ENCODE results near the gene PKD1L1. TPM values are rescaled to one million over a fixed set of nuclear protein-coding genes. Genes with fewer than 3 reads are reported as not detected.
A peak's percentile ranks its signal among the peaks of the same experiment; 100 is the strongest.
"Not testable (repeated sequence)": the region's sequence is repeated elsewhere in the genome, so short reads cannot be mapped to it uniquely, and the experiment has no call there.

Gene PKD1L1
- total RNA-seq, 1 donor from 2014 or later, result 0.05 TPM

DNA sequence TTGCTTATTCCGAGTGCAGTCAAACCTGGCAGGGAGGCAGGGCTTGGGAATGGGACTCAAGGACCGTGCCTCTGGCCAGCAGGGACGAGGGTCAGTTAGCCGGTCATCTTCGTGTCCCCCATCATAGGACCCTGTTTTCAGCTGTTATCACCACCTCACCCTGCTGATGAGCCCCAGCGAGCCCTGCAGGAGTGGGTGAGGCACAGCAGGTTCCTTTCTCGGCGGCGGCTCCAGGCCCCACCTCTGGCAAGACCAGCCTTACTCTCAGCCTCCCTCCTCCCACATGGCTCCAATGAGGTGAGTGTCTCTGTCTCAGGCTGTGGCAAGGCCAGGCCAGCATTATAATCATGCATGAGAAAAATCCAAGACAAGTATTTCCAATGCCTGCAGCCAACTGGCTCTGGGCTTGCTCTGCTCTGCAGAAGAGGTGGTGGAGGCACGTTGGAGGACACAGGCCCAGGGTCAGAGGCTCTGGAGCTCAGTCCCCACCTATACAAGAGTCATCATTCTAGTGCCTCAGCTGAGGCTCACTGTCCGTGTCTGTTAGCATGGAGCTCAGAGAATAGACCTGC is 15.7 kb downstream of the PKD1L1 start:
- TF ChIP-seq, protein P1, sequence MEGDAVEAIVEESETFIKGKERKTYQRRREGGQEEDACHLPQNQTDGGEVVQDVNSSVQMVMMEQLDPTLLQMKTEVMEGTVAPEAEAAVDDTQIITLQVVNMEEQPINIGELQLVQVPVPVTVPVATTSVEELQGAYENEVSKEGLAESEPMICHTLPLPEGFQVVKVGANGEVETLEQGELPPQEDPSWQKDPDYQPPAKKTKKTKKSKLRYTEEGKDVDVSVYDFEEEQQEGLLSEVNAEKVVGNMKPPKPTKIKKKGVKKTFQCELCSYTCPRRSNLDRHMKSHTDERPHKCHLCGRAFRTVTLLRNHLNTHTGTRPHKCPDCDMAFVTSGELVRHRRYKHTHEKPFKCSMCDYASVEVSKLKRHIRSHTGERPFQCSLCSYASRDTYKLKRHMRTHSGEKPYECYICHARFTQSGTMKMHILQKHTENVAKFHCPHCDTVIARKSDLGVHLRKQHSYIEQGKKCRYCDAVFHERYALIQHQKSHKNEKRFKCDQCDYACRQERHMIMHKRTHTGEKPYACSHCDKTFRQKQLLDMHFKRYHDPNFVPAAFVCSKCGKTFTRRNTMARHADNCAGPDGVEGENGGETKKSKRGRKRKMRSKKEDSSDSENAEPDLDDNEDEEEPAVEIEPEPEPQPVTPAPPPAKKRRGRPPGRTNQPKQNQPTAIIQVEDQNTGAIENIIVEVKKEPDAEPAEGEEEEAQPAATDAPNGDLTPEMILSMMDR (IDR thresholded peaks at IDR 0.05), result no peak
- Mint-ChIP-seq H3K9me3 (ENCODE audit: unreplicated experiment) (no peaks in the 10 kb centered on the region), H3K4me3 (ENCODE audit: unreplicated experiment) (no peak overlapping the region), H3K36me3 (ENCODE audit: unreplicated experiment) (no peaks in the 10 kb centered on the region), H3K27me3 (ENCODE audit: unreplicated experiment) (no peaks in the 10 kb centered on the region), H3K27ac (ENCODE audit: unreplicated experiment) (no peak overlapping the region), H3K4me1 (ENCODE audit: unreplicated experiment) (peaks cover 19% of the 10 kb centered on the region)
- DNase-seq (ENCODE audit: extremely low spot score, unreplicated experiment), result no peak

DNA sequence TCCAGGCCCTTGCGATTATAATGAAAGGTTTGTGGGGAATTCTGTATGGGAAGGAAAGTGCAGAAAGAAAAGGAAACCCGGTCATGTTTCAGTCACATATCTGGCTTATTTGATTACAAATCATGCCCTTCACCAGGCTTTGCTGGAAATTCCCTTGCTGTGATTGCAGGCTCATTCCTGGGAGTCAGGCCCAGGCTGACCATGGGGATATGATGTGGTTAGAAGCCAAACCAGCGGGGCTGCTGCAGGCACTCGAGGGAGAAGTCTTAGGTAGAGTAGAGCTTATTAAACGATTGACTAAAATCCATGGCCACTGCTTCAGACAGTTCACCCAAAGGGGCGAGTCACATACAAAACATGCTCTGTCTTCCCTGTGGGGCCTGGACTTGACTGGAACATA is 16.2 kb downstream of the PKD1L1 start:
- DNase-seq (ENCODE audit: extremely low spot score, unreplicated experiment), result no peak
- no peak overlapping the region for H3K4me3 Mint-ChIP-seq (ENCODE audit: unreplicated experiment)
- peaks cover 18% of the 10 kb centered on the region for H3K4me1 Mint-ChIP-seq (ENCODE audit: unreplicated experiment)
- H3K9me3 Mint-ChIP-seq (ENCODE audit: unreplicated experiment), result no peaks in the 10 kb centered on the region
- no peak overlapping the region for H3K27ac Mint-ChIP-seq (ENCODE audit: unreplicated experiment)
- TF ChIP-seq, protein P1 (IDR thresholded peaks at IDR 0.05), result no peak
- H3K36me3 Mint-ChIP-seq (ENCODE audit: unreplicated experiment), result no peaks in the 10 kb centered on the region
- H3K27me3 Mint-ChIP-seq (ENCODE audit: unreplicated experiment), result no peaks in the 10 kb centered on the region

DNA sequence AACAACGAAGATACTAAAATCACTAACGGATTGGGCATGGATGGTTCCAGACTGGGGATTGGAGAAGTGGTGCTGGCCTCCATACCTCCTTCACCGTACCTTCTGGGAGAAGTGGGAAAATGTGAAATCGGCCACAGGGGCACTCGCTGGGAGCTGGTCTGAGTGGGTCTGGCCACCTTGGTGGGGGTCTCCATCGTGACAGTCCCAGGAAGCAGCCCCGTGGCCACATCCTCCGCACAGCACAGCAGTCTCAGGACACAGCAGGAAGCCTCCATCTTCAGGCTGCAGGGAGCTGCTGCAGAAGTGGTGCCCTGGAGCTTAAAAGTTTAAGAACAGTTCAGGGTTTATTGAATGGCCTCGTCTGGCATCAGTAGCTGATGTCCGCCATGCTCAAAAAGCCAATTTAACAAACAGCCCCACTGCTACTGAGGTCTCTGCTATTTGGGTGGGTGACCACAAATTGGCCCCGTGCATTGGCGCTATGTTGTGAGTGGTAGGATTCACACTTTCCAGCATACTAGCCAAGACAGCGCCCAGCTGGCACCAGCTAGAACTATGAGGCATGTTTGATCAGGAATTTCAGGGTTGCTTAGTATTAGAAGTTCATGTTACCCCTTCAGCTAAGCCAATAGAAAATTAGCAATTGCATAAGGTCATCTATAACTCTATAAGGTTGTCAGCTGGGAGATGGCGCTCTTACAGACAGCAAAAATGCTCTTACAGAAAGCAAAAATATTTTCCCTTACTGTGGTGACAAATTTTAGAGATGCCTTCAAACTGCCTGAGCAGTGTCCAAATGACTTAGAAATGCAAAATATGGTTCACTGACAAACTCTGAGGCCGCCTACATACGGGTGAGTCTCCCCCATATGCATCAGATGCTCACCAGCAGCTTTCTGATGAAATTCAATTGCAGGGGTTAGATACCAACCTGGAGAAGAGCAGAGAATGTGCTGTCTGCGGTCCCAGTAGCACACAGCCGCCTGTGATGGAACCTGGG is 17.0 kb downstream of the PKD1L1 start:
- Mint-ChIP-seq H3K4me1 (ENCODE audit: unreplicated experiment) (peaks cover 12% of the 10 kb centered on the region), H3K27me3 (ENCODE audit: unreplicated experiment) (no peaks in the 10 kb centered on the region), H3K27ac (ENCODE audit: unreplicated experiment) (no peak overlapping the region), H3K9me3 (ENCODE audit: unreplicated experiment) (no peaks in the 10 kb centered on the region), H3K4me3 (ENCODE audit: unreplicated experiment) (no peak overlapping the region), H3K36me3 (ENCODE audit: unreplicated experiment) (no peaks in the 10 kb centered on the region)
- TF ChIP-seq, protein P1 (IDR thresholded peaks at IDR 0.05), result no peak
- DNase-seq (ENCODE audit: extremely low spot score, unreplicated experiment), result peak; percentile 80

DNA sequence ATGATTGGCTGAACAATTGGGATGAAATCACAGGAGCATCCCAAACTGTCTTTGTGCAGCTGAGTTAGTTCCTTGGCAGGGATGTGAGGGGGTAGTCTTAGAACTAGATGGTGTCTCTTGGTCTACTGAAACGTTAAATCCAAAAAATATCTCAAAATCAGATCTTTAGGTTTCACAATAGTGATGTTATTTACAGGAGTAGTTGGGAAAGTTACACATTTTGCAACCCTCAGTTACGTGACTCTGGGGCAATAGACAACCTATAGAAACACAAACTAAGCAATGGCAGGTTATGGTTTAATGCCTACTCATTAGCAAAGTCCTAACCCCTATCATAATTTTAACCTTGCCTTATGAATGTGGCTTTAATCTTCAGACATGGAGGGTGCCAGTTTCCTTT is 24.0 kb downstream of the PKD1L1 start:
- TF ChIP-seq, protein P1 (IDR thresholded peaks at IDR 0.05), result no peak
- peaks cover under 1% of the 10 kb centered on the region for H3K4me1 Mint-ChIP-seq (ENCODE audit: unreplicated experiment)
- H3K9me3 Mint-ChIP-seq (ENCODE audit: unreplicated experiment), result peaks cover 10% of the 10 kb centered on the region
- H3K27me3 Mint-ChIP-seq (ENCODE audit: unreplicated experiment), result peaks cover 4% of the 10 kb centered on the region
- no peaks in the 10 kb centered on the region for H3K36me3 Mint-ChIP-seq (ENCODE audit: unreplicated experiment)
- no peak overlapping the region for H3K4me3 Mint-ChIP-seq (ENCODE audit: unreplicated experiment)
- no peak for DNase-seq (ENCODE audit: extremely low spot score, unreplicated experiment)
- H3K27ac Mint-ChIP-seq (ENCODE audit: unreplicated experiment), result no peak overlapping the region

DNA sequence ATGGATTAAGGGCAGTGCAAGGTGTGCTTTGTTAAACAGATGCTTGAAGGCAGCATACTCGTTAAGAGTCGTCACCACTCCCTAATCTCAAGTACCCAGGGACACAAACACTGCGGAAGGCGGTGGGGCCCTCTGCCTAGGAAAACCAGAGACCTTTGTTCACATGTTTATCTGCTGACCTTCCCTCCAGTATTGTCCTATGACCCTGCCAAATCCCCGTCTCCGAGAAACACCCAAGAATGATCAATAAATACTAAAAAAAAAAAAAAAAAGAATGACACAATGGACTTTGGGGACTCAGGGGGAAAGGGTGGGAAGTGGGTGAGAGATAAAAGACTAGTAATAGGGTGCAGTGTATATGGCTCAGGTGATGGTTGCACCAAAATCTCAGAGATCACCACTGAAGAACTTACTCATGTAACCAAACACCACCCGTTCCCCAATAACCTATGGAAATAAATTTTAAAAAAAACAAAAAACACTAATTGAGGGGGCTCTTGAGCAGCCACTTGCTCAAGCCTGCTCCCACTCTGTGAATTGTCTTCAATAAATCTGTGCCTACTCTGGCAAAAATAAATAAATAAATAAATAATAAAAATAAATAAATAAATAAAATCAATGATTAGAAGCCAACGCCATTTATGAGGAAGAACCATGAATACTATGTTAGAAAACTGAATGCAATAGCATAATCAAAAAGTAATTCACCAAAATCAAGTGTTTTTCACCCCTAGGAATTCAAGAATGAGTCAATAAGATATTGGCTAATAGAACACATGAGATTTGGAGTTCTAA is 25.0 kb downstream of the PKD1L1 start:
- not testable (repeated sequence) for H3K4me3 Mint-ChIP-seq (ENCODE audit: unreplicated experiment); H3K4me1 Mint-ChIP-seq (ENCODE audit: unreplicated experiment); H3K27ac Mint-ChIP-seq (ENCODE audit: unreplicated experiment); H3K36me3 Mint-ChIP-seq (ENCODE audit: unreplicated experiment); DNase-seq (ENCODE audit: extremely low spot score, unreplicated experiment)
- Mint-ChIP-seq H3K9me3 (ENCODE audit: unreplicated experiment) (peaks cover 10% of the 10 kb centered on the region), H3K27me3 (ENCODE audit: unreplicated experiment) (peaks cover 11% of the 10 kb centered on the region)

DNA sequence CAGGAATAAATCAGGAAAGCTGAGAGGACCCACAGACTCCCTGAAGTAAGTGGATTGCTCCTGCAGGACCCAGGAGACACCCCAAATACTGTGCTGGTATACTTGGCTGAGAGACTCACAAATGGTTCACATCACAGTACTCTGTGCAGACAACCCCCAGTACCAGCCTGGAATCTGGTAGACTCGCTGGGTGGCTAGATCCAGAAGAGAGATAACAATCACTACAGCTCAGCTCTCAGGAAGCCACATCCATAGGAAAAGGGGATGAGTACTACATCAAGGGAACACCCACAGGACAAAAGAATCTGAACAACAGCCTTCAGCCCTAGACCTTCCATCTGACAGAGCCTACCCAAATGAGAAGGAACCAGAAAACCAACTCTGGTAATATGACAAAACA is 31.8 kb downstream of the PKD1L1 start:
- not testable (repeated sequence) for H3K36me3 Mint-ChIP-seq (ENCODE audit: unreplicated experiment); H3K27ac Mint-ChIP-seq (ENCODE audit: unreplicated experiment); H3K4me3 Mint-ChIP-seq (ENCODE audit: unreplicated experiment); H3K4me1 Mint-ChIP-seq (ENCODE audit: unreplicated experiment)
- Mint-ChIP-seq H3K27me3 (ENCODE audit: unreplicated experiment) (peaks cover 18% of the 10 kb centered on the region), H3K9me3 (ENCODE audit: unreplicated experiment) (peaks cover 20% of the 10 kb centered on the region)
- peak; percentile 34 for DNase-seq (ENCODE audit: extremely low spot score, unreplicated experiment)
